K562 (cell line): ENCODE measurements around the gene IMMP2L. TPM values are rescaled to one million over a fixed set of nuclear protein-coding genes. Genes with fewer than 3 reads are reported as not detected.

Source experiments
- ATAC-seq: fragments of 200-7000 bp; cut with Tn5 transposase; 3 replicates; pipeline ENCODE4 v1.9.1; 2020; ENCODE audit warnings: moderate library complexity
- BruUV-seq: library from RNA; stranded (reverse); fragments of 400-500 nt; replicated peaks from 2 replicates; lab custom pipeline; 2021; lab: Mats Ljungman, UMichigan
- CTCF ChIA-PET: fragments of 300-600 bp; formaldehyde crosslinking; extraction: SDS; loops from one replicate; lab custom pipeline; 2021; ENCODE audit warnings: low intra/inter-chr PET ratio; lab: Yijun Ruan, JAX
- POLR2A ChIA-PET: fragments of 300-600, 350-650 bp; sonication (Branson Sonifier 250); formaldehyde crosslinking; extraction: SDS; loops from one replicate; lab custom pipeline; 2021; ENCODE audit warnings: antibody characterized with exemption, inconsistent platforms; lab: Yijun Ruan, JAX
- DNase-seq, 4 experiments: peaks; one replicate each; pipeline versions ENCODE4 v3.0.0 to v3.0.0-alpha.2; 2011 to 2018; ENCODE audit warnings: low spot score in 3 of 4, mixed read lengths in 3 of 4; ENCODE audit errors: extremely low read depth in 1 of 4
- FAIRE-seq: peaks from 2 replicates; lab custom pipeline; 2011; peaks lifted over from hg19 to GRCh38; lab: Jason Lieb, UNC
- H2AFZ ChIP-seq: 2 replicates; pipeline ENCODE4 v1.6.0; 2011; ENCODE audit warnings: low read depth, low read length, control low read depth, inconsistent platforms
- H3K27ac ChIP-seq: fragments of 200-600 bp; 3 replicates; pipeline ENCODE4 v1.8.0; 2011; ENCODE audit warnings: low read depth, mild to moderate bottlenecking, control low read depth, inconsistent platforms, low read length, moderate library complexity, mixed read lengths; ENCODE audit errors: extremely low read depth
- H3K27me3 ChIP-seq, 2 experiments: fragments of 300-600 bp in 1 of 2; 2 replicates in 1 of 2; 3 replicates in 1 of 2; pipeline versions ENCODE4 v1.6.0 to v1.8.0; 2011; ENCODE audit warnings: inconsistent platforms in 2 of 2, low read length in 2 of 2, mild to moderate bottlenecking in 1 of 2, mixed read lengths in 1 of 2, moderate library complexity in 1 of 2; ENCODE audit not compliant: control insufficient read depth in 2 of 2, insufficient read depth in 2 of 2
- H3K36me3 ChIP-seq: fragments of 300-600 bp; 3 replicates; pipeline ENCODE4 v1.8.0; 2011; ENCODE audit warnings: mild to moderate bottlenecking, low read length, inconsistent platforms; ENCODE audit not compliant: control insufficient read depth, insufficient read depth
- H3K4me1 ChIP-seq, 2 experiments: fragments of 200-600 bp in 1 of 2; replicated peaks in 1 of 2; 2 replicates in 1 of 2; 3 replicates in 1 of 2; pipeline versions ENCODE4 v1.5.1 to v1.8.0; 2011; ENCODE audit warnings: inconsistent platforms in 2 of 2, low read length in 2 of 2, mild to moderate bottlenecking in 1 of 2, mixed read lengths in 1 of 2, moderate library complexity in 1 of 2; ENCODE audit not compliant: control insufficient read depth in 2 of 2, insufficient read depth in 2 of 2
- H3K4me2 ChIP-seq: 2 replicates; pipeline ENCODE4 v1.6.1; 2011; ENCODE audit warnings: low read length, control low read depth, inconsistent platforms, mixed read lengths; ENCODE audit not compliant: insufficient read depth
- H3K4me3 ChIP-seq: fragments of 200-600 bp; sonication (generic), shearing (Covaris generic); 2 replicates; pipeline ENCODE4 v1.5.1; 2016; ENCODE audit warnings: control low read depth, inconsistent platforms
- H3K79me2 ChIP-seq: fragments of 200-600 bp; 3 replicates; pipeline ENCODE4 v1.8.0; 2011; ENCODE audit warnings: low read length, inconsistent platforms; ENCODE audit not compliant: control insufficient read depth, insufficient read depth
- H3K9ac ChIP-seq, 2 experiments: 2 replicates each; pipeline versions ENCODE4 v1.6.0 to v1.6.1; 2011; ENCODE audit warnings: low read depth in 2 of 2, low read length in 2 of 2, control low read depth in 1 of 2, inconsistent platforms in 1 of 2, mild to moderate bottlenecking in 1 of 2, mixed read lengths in 1 of 2; ENCODE audit not compliant: insufficient read depth in 1 of 2
- H3K9me1 ChIP-seq: one replicate; pipeline ENCODE4 v1.6.0; 2011; ENCODE audit warnings: inconsistent platforms, mild to moderate bottlenecking, low read length, moderate library complexity; ENCODE audit not compliant: control insufficient read depth, insufficient read depth
- H3K9me3 ChIP-seq: replicated peaks from 2 replicates; pipeline ENCODE4 v1.5.1; 2011; ENCODE audit warnings: low read depth, low read length, inconsistent platforms; ENCODE audit not compliant: control insufficient read depth, insufficient read depth
- H4K20me1 ChIP-seq: replicated peaks from 2 replicates; pipeline ENCODE4 v1.6.1; 2011; ENCODE audit warnings: low read length, inconsistent platforms, mixed read lengths; ENCODE audit not compliant: control insufficient read depth, insufficient read depth
- HDAC6 ChIP-seq: IDR thresholded peaks from 2 replicates; pipeline ENCODE4 v1.6.1; 2012; ENCODE audit warnings: low read depth, mild to moderate bottlenecking, control low read depth, inconsistent platforms, low read length, moderate library complexity
- RBBP5 ChIP-seq: fragments of 200-600 bp; sonication (generic); IDR thresholded peaks from 2 replicates; pipeline ENCODE4 v1.6.1; 2012; ENCODE audit warnings: borderline replicate concordance, mild to moderate bottlenecking, low read length, control low read depth, inconsistent platforms; ENCODE audit not compliant: insufficient read depth, poor library complexity, severe bottlenecking
- TOE1 ChIP-seq, 2 experiments: fragments of 450-650 bp in 1 of 2; sonication (generic) in 1 of 2; formaldehyde crosslinking in 1 of 2; IDR thresholded peaks; 2 replicates each; pipeline versions ENCODE4 v1.7.1 to v1.8.0; 2016 to 2022; ENCODE audit warnings: borderline replicate concordance in 2 of 2, mild to moderate bottlenecking in 2 of 2, antibody characterized with exemption in 1 of 2, inconsistent platforms in 1 of 2, low read depth in 1 of 2, missing genetic modification reagents in 1 of 2, moderate library complexity in 1 of 2
- WGBS: fragments of 100-300 bp; shearing (Covaris generic); methylation state at CpG from one replicate; pipeline ENCODE4 v1.1.6; 2016; ENCODE audit warnings: low coverage, mixed read lengths; ENCODE audit not compliant: insufficient coverage; ENCODE audit errors: missing lambda C conversion rate; 5-methylcytosine and 5-hydroxymethylcytosine counted together
- in situ Hi-C: fragments of 300-500 bp; cut with MboI; formaldehyde crosslinking; loops from 4 replicates; pipeline ENCODE4 v1.15.0; 2018; ENCODE audit warnings: inconsistent platforms, mixed read lengths
- intact Hi-C: fragments of 100-400 bp; cut with micrococcal nuclease; formaldehyde crosslinking; loops from 2 replicates; pipeline ENCODE4 v1.14.2; 2022
- polyA plus RNA-seq, 8 experiments: library from polyadenylated mRNA; depleted of rRNA in 4 of 8; stranded (reverse) in 5 of 8; unstranded in 3 of 8; fragments of >200 nt; fragmentation: Nextera tagmentation in 2 of 8; fragmentation: Illumina TruSeq in 1 of 8; extraction: Ambion mirVana in 2 of 8; extraction: Trizol in 1 of 8; gene quantifications; 2 replicates each; pipeline versions ENCODE4 v1.2.1 to v1.2.3, GENCODE V29; 2011 to 2014; ENCODE audit warnings: inconsistent platforms in 1 of 8, missing spikeins in 1 of 8
- total RNA-seq, 7 experiments: library from RNA; depleted of rRNA in 6 of 7; stranded (reverse); fragments of >200 nt in 6 of 7; fragmentation: Illumina TruSeq in 2 of 7; extraction: Trizol in 2 of 7; gene quantifications; 2 replicates each; pipeline versions ENCODE4 v1.2.1 to v1.2.3, GENCODE V29; 2011 to 2021; ENCODE audit warnings: low replicate concordance in 1 of 7

IMMP2L gene
- total and polyA plus RNA-seq, 9 of the 15 experiments (the other 6 are each of a cell fraction or from before 2014, with no cell fraction given), result 29.7 to 116 (median 53.0) TPM

GRCh38 chr7:110914263-110914662 lies 648.0 kb downstream of the IMMP2L start:
- Histone ChIP-seq H3K36me3 (no peaks in the 10 kb centered on the region), H4K20me1 (no peaks in the 10 kb centered on the region), H3K27me3 (no peaks in the 10 kb centered on the region), H3K27ac (no peak overlapping the region), H3K79me2 (no peaks in the 10 kb centered on the region), H3K9me3 (no peaks in the 10 kb centered on the region), H2AFZ (no peak overlapping the region), H3K9me1 (no peaks in the 10 kb centered on the region), H3K4me3 (no peak overlapping the region), H3K9ac (no peak overlapping the region), H3K4me1 (no peaks in the 10 kb centered on the region), H3K4me2 (no peak overlapping the region)
- ChIA-PET CTCF (no interaction called here), POLR2A (no interaction called here)
- no peak for TF ChIP-seq RBBP5
- FAIRE-seq (no peak), ATAC-seq (no peak), DNase-seq (no peak)
- BruUV-seq, result no TSS peak
- in situ Hi-C loops (no loop called here), intact Hi-C loops (no loop called here)
- 9% methylated on average over 2 of the region's 2 CpGs for WGBS

DNA sequence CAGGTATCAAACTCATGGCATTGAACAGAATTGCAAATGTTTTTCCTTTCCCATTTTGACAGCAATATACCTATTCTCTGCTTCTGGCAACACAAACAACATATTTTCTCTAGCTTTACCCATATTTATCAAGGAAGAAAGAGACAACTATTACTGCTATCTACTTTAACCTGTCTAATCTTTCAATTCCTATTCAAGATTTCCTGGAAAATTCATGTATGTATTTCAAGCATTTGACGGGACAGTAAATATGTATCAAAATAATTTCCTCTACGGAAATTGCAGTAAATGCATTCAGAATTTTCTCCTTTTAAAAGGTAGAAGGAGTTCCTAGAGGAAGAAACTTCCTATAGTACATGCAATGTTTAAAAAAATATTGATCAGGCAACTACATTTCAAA lies 650.7 kb downstream of the IMMP2L start:
- H3K4me3 ChIP-seq, result no peak overlapping the region
- H3K79me2 ChIP-seq, result no peaks in the 10 kb centered on the region
- TF ChIP-seq HDAC6, result no peak
- TF ChIP-seq TOE1 (IDR thresholded peaks at IDR 0.05; ENCODE audit: borderline replicate concordance), result no peak
- TF ChIP-seq TOE1 (CRISPR knock-in tag; IDR thresholded peaks at IDR 0.05; ENCODE audit: borderline replicate concordance, low read depth), result no peak
- H3K27me3 ChIP-seq, result no peaks in the 10 kb centered on the region
- ChIA-PET POLR2A (no interaction called here), CTCF (no interaction called here)
- no peak overlapping the region for H3K4me2 ChIP-seq
- FAIRE-seq (no peak), ATAC-seq (no peak), DNase-seq (no peak)
- in situ Hi-C loops (no loop called here), intact Hi-C loops (no loop called here)
- 14% methylated on average over 2 of the region's 2 CpGs for WGBS
- no peak overlapping the region for H2AFZ ChIP-seq
- no peaks in the 10 kb centered on the region for H3K9me3 ChIP-seq
- no peaks in the 10 kb centered on the region for H4K20me1 ChIP-seq
- no peaks in the 10 kb centered on the region for H3K4me1 ChIP-seq
- H3K9ac ChIP-seq, result no peak overlapping the region
- no peak overlapping the region for H3K27ac ChIP-seq
- no TSS peak for BruUV-seq
- no peaks in the 10 kb centered on the region for H3K9me1 ChIP-seq
- H3K36me3 ChIP-seq, result no peaks in the 10 kb centered on the region
